Dedifferentiated amniotic fluid mesenchymal stem cell (primary cell): ENCODE measurements around the gene UPF1.
"Not testable (repeated sequence)": the region's sequence is repeated elsewhere in the genome, so short reads cannot be mapped to it uniquely, and the experiment has no call there.

ENCODE experiments used
- DNase-seq: peaks from one replicate; pipeline ENCODE4 v3.0.0-alpha.2; 2016; ENCODE audit errors: extremely low spot score

The UPF1 gene

GRCh38 chr19:18898607-18899408, 67.0 kb downstream of the UPF1 start:
- no peak for DNase-seq

- DNase-seq: no peak
Measured at GRCh38 chr19:18899624-18900560, 68.1 kb downstream of the UPF1 start.

- no peak for DNase-seq
Measured at GRCh38 chr19:18900700-18901481, 69.1 kb downstream of the UPF1 start.

- no peak for DNase-seq
Measured at GRCh38 chr19:18901491-18901890, 69.7 kb downstream of the UPF1 start.

GRCh38 chr19:18902519-18902918, 70.8 kb downstream of the UPF1 start:
- not testable (repeated sequence) for DNase-seq

GRCh38 chr19:18903156-18904037, 71.6 kb downstream of the UPF1 start:
- no peak for DNase-seq

GRCh38 chr19:18904334-18905057, 72.7 kb downstream of the UPF1 start:
- DNase-seq: no peak

GRCh38 chr19:18905058-18905456, 73.3 kb downstream of the UPF1 start:
- DNase-seq: no peak

GRCh38 chr19:18905513-18906236, 73.9 kb downstream of the UPF1 start:
- DNase-seq: no peak

GRCh38 chr19:18906605-18907519, 75.1 kb downstream of the UPF1 start:
- DNase-seq: no peak

GRCh38 chr19:18908917-18909619, 77.3 kb downstream of the UPF1 start:
- DNase-seq: no peak

- no peak for DNase-seq
Measured at GRCh38 chr19:18910010-18910409, 78.3 kb downstream of the UPF1 start.

GRCh38 chr19:18910801-18911436, 79.2 kb downstream of the UPF1 start:
- DNase-seq: no peak

- no peak for DNase-seq
Measured at GRCh38 chr19:18912933-18913332, 81.2 kb downstream of the UPF1 start.

- DNase-seq: no peak
Measured at GRCh38 chr19:18913466-18913865, 81.7 kb downstream of the UPF1 start.

GRCh38 chr19:18915639-18916038, 83.9 kb downstream of the UPF1 start:
- no peak for DNase-seq

GRCh38 chr19:18917593-18917992, 85.8 kb downstream of the UPF1 start:
- DNase-seq: not testable (repeated sequence)
